ENCODE measurements around the gene VASP.
"Not testable (repeated sequence)": the region's sequence is repeated elsewhere in the genome, so short reads cannot be mapped to it uniquely, and the experiment has no call there.

The VASP gene

DNA sequence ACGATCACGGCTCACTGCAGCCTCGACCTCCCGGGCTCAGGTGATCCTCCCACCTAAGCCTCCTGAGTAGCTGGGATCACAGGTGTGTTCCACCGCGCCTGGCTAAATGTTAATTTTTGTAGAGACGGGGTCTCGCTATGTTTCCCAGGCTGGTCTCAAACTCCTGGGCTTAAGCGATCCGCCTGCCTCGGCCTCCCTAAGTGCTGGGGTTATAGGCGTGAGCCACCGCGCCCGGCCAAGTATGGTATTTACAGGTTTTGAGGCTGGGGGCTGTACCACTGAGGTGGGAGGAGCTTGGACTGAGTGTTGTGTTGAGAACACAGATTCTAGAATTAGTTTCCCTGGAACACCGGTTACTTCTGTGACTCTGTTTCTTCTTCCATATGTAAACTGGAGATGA, 9.5 kb upstream of the VASP start:
- no peak for DNase-seq (ENCODE audit: low read depth)

DNA sequence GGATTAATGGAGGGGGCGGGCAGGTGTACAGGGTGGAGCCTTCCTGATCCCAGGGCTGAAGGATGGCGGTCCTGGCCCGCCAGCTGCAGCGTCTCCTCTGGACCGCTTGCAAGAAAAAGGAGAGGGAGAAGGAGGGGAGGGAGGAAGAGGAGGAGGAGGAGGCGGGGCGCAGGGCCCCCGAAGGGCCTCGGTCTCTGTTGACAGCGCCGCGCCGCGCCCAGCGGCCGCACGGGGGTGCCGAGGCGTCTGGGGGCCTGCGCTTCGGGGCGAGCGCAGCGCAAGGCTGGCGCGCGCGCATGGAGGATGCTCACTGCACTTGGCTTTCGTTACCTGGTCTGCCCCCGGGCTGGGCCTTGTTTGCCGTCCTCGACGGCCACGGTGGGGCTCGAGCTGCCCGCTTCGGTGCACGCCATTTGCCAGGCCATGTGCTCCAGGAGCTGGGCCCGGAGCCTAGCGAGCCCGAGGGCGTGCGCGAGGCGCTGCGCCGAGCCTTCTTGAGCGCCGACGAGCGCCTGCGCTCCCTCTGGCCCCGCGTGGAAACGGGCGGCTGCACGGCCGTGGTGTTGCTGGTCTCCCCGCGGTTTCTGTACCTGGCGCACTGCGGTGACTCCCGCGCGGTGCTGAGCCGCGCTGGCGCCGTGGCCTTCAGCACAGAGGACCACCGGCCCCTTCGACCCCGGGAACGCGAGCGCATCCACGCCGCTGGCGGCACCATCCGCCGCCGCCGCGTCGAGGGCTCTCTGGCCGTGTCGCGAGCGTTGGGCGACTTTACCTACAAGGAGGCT, 8.7 kb upstream of the VASP start, which contains the start of gene PPM1N:
TSS of gene PPM1N (plus strand) at position 33 of the 785 bp plus-strand sequence. CDS start at position 63, 30 bp downstream.
- DNase-seq (ENCODE audit: low read depth) = peak; percentile 38

DNA sequence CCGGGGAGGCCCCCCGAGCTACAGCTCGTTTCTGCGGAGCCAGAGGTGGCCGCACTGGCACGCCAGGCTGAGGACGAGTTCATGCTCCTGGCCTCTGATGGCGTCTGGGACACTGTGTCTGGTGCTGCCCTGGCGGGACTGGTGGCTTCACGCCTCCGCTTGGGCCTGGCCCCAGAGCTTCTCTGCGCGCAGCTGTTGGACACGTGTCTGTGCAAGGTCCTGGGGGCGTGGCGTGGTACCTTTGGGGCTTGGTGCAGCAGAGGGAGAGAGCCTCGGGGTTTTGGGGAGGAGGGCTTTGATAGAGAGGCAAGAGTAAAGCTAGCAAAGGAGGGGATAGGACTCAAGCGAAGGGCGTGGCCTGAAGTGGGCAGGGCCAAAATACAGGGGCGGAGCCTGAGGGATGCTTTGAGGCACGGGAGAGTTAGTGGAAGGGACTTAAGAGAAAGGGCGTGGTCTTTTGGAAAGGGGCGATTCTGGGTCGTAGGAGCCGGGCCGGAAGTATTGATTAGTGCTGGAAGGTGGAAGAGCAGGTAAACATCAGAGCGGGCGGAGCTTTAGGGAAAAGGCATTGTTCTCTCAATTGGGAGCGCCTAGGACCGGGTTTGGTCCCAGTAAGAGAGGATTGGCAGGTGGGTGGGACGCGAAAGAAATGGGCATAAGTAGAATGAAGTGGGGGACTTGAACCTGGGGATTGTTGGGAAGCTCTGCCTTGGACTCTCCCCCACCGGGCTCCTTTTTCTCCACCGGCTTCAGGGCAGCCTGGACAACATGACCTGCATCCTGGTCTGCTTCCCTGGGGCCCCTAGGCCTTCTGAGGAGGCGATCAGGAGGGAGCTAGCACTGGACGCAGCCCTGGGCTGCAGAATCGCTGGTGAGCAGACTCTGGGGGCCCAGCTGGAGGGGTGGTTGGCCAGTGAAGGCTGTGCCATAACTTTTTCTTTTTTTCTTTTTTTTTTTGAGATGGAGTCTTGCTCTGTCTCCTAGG, 7.8 kb upstream of the VASP start:
- peak; percentile 35 for DNase-seq (ENCODE audit: low read depth)

DNA sequence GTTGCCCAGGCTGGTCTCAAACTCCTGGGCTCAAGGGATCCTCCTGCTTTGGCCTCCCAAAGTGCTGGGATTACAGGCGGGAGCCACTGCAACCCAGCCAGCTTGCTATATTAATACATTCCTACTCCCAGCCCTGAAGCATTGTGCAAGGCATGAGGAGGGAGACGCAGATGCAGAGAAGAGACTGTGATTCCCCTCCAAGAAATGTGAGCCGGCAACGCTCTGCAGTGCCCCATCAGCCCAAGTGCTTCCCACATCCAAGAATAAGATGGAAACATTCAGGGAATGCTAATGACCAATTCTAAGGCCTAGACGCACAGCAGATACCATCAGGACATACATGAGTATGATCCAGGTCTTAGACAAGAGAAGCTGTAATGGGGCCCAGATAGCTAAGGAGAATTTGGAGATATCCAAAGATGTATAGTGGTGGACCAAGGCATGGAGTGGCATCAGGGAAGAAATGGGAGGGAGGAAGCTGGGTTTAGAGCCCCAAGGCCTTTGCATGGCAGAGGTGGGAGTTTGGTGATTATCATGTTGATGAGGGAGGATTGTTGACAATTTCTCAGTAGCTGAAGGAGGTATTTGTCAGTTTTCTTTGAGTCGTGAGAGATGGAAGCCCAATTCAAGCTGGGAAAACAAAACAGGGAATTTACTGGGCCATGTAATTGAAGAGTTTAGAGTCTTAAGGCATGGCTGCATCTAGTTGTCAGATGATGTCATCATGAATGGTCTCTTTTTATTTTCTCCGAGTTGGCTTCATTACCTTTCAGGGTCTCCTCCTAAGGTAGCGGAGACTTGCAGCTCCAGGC, 6.2 kb upstream of the VASP start:
- no peak for DNase-seq (ENCODE audit: low read depth)

DNA sequence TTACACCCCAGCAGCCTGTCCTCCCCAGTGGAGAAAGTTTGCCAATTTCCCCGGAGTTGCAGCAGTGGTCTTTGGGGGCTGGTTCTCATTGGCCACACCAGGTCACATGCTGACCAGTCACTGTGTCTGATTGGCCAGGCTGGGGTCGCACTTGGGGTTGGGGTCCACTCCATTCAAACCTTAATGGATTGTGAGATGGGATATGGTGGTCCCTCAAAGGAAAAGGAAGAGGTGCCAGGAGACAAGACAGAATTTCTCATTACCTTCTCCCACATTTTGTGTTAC, 5.6 kb upstream of the VASP start:
- DNase-seq (ENCODE audit: low read depth) = no peak

DNA sequence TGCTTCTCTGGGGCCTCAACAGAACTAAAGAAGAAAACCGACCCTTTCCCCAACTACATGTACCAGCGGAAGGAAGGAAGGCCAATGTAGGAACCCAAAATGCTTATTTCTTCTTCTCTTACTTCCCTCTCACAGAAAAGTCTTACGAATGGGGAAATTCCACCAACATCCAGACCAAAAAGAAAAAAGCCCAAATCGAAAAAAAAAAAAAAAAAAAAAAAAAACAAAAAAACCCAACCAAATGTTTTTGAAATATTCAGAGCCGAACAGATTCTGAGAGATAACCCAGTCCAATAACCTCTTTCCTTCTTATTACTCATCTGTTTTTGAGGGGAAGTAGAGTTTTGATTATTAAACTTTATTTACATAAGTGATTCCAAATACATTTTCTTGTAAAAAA, 5.2 kb upstream of the VASP start:
- DNase-seq (ENCODE audit: low read depth) = no peak

DNA sequence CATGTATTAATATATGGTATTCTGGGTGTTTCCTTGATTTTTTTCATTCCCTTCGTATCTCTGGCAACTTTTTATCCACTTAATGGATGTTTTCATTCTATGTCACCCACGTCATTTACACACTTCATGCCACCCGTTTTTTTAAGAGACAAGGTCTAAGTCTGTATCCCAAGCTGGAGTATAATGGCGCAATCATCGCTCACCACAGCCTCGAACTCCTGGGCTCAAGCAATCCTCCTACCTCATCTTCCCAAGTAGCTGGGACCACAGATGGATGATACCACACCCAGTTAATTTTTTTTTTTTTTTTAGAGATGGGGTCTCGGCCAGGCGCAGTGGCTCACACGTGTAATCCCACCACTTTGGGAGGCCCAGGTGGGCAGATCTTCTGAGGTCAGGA, 3.4 kb upstream of the VASP start:
- DNase-seq (ENCODE audit: low read depth) = no peak

DNA sequence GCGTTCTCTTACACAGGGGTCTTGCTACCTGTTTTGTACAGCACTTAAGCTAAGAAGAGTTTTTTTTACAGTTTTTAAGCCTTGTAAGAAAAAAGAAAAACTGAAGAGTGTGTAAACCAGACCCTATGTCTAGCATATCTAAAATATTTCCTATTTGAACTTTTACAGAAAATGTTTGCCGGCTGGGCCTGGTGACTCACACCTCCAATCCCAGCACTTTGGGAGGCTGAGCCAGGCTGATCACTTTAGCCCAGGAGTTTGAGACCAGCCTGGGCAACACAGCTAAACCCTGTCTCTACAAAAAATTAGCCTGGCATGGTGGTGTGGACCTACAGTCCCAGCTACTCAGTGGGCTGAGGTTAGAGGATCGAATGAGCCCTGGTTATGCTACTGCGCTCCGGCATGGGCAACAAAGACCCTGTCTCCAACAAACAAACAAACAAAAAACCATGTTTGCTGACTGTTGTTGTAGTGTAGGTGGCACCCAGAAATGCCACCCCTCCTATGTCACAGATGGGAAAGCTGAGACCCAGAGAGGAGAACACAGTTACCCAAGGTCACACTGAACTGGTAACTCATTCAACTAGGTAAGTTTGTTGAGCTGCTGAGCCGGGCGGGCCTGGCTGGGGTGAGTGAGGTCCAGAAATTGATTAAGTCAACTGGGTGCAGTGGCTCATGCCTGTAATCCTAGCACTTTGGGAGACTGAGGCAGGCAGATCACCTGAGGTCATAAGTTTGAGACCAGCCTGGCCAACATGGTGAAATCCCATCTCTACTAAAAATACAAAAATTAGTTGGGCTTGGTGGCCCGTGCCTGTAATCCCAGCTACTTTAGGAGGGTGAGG, 1.9 kb upstream of the VASP start:
- DNase-seq (ENCODE audit: low read depth) = no peak

DNA sequence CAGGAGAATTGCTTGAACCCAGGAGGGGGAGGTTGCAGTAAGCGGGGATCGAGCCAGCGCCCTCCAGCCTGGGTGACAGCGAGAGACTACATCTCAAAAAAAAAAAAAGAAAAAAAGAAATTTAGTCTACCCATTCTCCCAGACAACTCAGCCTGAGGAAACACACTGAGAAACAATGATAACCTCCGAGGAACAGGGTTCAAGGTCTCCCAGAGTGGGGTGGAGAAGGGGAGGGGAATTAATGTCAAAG, 1.4 kb upstream of the VASP start:
- no peak for DNase-seq (ENCODE audit: low read depth)

DNA sequence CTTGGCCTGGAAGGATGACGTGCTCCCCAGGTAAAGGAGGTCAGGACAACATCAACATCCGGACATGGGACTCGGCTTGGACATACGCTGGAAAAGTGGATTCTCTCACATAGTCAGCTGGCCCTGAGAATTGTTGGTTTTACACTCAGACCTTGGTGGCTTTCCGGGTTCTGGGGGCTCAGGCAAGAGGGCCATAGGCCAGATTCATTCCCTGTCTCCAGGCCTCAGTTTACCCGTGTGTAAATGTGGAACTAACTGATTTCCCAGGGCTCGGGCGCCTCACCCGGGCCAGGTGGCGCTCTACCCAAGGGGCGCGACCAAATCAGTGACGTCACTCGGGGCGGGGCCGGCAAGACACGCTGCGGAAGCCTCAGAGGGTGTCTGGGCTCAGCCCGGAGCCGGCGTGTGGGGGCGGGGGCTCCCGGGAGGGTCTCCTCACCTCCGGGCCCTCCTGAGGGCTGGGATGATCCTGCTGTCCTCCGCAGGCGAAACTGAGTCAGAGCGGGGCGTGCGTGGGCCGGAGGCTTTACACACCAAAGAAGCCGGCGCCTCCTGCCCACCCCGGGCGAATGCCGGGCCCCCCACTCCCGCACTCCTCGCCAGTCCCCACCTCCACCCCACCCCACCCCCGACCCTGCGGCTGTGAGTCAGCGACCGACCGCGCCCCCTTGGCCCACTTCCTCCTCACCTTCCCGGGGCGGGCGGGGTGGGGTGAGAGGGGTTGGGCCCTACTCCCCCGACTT, 862 bp upstream of the VASP start:
- DNase-seq (ENCODE audit: low read depth) = peak; percentile 95

DNA sequence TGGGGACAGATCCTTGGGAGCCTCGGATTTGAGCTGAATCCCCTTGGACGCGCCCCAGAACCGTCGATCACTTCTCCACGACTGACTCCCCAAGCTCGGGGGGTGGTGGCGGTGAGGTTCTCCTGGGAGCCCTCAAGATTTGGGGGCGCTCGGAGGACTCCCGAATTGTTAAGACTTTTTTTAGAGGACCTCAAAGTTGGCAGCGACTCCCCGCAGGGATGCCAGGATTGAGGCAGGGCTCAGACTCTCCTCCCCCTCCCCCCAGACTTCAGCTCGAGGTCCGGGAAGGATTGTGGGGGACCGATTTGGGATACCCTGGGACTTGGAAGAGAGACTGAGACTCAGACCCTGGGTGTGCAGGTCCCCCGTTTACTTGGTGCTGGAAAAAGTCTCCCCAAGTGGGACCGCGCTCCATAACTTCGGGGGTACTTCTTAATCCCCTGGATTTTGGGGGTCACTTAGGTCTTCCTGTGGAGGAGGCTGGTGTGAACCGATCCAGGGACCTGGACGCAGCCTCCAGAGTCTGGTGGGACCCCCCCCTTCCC, 665 bp downstream of the VASP start:
- DNase-seq (ENCODE audit: low read depth) = no peak

DNA sequence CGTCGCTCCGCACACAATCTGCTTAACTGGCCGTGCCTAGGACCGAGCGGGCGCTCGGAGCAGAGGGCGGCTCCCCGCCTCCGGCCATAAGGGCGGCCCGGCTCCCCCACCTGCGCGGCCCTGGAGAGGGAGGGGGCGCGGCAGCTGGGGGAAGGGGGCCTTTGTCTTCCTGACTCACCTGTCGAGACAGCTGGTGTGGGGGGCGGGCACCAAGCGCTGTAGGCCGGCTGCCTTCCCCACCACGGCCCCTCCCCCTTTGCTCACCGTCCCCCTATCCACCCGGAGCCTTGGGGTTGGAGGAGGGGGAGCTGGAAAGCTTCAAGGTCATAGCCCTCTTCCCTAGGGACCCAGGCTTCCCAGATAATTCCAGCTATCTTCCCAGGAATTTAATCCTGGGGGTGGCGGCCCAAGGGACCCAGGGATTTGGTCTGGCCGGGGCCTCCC, 1.2 kb downstream of the VASP start:
- no peak for DNase-seq (ENCODE audit: low read depth)

DNA sequence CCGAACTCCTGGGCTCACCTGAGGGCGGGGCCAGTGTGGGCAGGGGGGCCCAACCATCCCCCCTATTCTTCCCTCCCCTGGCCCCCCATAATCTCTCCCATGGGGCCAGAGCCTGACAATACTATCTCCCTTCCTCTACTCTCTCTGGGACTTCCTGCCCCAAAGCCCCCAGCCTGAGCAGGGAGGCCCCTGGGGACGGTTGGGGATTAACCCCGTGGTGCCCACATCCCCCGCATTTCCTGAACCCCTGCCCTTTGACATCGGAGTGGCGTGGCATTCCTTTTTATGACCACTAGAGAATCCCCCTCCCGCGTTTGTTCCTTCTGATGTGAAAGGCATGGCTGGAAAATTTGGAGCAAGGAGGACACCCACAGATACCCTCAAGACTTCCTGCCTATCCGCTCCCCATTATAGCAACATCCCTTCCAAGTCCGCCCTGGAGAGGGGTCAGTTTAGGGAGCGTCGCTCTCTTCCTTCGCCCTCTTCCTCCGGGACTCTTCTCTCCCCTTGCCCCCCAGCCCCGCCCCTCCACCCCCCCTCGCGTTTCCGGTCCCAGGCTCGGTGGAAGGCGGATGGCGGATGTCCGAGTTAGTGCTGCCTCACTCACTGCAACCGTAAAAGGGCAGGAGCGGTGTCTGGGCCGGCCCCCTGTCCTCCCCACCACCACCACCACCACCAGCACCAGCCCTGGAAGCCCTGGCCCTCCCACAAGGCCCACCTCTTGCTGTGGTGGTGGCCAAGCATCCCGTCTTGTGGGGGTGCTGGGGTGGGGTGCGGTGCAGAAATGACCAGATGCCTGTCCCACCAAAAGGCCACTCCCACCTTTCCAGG, 1.8 kb downstream of the VASP start:
- DNase-seq (ENCODE audit: low read depth) = no peak

DNA sequence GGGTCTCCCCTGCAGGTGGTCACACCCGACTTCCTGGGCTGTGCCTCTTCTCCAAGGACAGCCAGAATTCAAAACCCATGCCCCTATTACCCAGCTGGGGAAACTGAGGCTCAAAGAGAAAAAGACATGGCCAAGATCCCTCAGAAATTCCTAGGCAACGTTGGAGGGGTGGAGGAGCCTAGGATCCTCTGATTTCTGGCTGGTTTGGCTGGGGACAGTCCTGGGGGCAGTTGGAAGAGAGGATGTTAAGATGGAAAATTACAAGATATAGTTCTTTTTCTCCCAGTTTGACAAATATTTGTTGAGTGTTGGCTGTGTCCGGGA, 2.4 kb downstream of the VASP start:
- DNase-seq (ENCODE audit: low read depth) = no peak

DNA sequence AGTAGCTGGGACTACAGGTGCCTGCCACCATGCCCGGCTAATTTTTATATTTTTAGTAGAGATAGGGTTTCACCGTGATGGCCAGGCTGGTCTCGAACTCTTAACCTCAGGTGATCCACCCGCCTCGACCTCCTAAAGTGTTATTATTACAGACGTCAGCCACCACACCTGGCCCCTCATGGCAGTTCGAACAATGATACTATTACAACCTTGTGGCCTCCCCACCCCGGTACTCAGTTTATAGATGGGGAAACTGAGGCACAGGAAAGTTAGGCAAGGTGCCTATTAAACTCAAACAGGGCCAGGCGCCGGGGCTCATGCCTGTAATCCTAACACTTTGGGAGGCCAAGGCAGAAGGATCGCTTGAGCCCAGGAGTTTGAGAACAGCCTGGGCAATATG, 3.1 kb downstream of the VASP start:
- DNase-seq (ENCODE audit: low read depth) = not testable (repeated sequence)

DNA sequence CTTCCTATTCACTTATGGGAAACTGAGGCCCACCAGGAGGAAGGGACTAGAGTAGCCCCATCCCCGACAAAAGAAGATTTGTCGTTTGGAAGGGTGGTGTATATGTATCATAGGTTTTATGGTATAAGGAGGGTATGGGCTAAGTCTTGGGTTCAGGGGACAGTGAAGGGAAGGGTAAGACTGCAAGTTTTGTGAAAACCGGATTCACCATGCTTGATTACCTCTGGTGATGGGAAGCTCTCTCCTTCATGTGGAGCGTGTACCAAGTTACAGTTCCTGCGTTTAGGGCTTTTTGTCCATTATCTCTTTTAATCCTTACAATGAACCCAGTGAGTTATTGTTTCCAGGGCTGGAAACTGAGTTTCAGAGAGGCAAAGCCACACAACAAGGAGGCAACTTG, 3.8 kb downstream of the VASP start:
- DNase-seq (ENCODE audit: low read depth) = no peak

DNA sequence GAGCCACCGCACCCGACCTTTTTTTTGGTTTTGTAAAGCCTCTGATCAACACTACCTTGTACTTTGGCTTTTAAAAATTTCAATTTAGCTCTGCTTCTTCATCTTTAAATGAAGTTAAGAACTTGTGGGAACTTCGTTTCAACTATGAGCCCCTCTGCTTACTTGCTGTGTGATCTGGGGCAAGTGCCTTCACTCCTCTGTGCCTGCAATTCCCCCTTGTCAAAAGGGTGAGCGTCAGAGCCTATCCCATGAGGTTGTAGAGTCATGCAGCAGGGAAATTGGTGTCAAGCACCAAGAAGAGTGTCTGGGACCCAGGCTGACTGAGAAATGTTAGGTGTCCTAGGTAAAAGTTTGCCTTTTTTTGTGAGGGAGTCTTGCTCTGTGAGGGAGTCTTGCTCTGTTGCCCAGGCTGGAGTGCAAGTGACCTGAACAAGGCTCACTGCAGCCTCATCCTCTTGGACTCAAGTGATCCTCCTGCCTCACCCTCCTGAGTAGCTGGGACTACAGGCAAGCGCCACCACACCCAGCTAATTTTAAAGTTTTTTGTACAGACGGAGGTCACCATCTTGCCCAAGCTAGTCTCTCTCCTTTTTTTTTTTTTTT, 5.7 kb downstream of the VASP start:
- no peak for DNase-seq (ENCODE audit: low read depth)

DNA sequence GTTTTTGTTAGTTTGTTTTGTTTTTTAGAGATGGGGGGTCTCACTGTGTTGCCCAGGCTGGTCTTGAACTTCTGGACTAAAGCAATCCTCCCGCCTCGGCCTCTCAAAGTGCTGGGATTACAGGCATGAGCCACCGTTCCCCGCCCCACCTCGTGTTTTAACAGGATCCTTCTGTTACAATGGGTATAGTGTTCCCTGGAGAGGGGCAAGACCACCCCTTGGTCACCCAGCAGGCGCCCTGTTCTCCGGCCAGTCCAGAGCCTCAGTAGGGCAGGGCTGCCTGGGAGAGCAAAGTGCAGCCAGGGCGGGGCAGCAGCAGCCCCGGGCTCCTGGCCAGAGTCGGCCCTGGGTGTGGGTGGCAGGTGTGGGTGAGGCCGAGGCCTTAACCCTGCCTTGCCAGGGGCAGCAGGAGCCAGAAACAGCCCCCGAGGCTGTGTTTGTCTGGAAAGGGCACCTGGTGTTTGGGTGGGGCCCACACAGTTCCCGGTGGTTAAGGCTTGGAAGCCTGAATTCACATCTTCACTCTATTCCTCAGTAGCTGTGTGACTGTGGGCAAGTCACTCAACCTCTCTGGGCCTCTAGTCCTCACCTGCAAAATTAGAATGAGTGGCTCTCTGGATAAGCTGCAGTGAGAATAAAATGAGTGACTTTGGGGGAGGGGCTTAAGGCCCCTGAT, 7.2 kb downstream of the VASP start:
- no peak for DNase-seq (ENCODE audit: low read depth)

DNA sequence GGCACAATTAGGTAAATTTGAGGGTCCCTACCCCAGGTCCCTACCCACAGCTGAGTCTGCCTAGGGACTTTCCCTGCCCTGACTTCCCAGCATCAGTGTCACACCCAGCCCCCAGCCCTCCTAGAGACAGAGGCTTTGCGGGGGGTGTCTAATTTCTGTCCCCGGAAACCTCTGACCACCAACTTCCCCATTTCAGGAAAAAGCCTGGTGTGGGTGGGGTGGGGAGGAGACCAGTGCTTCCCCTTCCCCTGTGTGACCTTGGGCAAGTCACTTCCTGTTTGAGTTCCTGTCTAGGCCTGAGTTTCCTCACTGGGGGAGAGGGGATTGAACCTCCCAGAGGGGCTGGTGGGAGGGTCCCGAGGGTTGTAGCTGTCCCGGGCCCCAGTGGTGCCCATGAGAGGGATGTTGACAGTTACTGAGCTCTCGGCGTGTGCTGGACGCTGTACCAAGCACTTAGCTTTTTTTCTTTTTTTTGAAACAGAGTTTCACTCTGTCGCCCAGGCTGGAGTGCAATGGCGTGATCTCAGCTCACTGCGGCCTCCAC, 7.9 kb downstream of the VASP start:
- no peak for DNase-seq (ENCODE audit: low read depth)

Data from T follicular helper cell (primary cell).